Measurements from ENCODE around the gene OPHN1. TPM values are rescaled to one million over a fixed set of nuclear protein-coding genes. Genes with fewer than 3 reads are reported as not detected.
"Not testable (repeated sequence)": the region's sequence is repeated elsewhere in the genome, so short reads cannot be mapped to it uniquely, and the experiment has no call there.

OPHN1 gene
- total RNA-seq, 2 donors from 2014 or later: 2.3 to 4.3 TPM

GRCh38 chrX:68402094-68402493 is 31.2 kb downstream of the OPHN1 start:
- no peak for ATAC-seq
- no peak for TF ChIP-seq POLR2A (IDR thresholded peaks at IDR 0.05)
- no peak overlapping the region for H3K27ac ChIP-seq
- no peaks in the 10 kb centered on the region for H3K9me3 ChIP-seq
- H3K27me3 ChIP-seq: no peaks in the 10 kb centered on the region
- no peak overlapping the region for H3K4me3 ChIP-seq
- no peaks in the 10 kb centered on the region for H3K36me3 ChIP-seq (replicated peaks in 1 of 2; ENCODE audit: insufficient read depth in 1 of 2, low read depth in 2 of 2)
- intact Hi-C loops (cut with DNase I): no loop called here
- H3K4me1 ChIP-seq: no peaks in the 10 kb centered on the region
- DNase-seq: no peak
- 94 to 95% methylated on average over 2 of the region's 2 CpGs for WGBS, 2 donors

DNA sequence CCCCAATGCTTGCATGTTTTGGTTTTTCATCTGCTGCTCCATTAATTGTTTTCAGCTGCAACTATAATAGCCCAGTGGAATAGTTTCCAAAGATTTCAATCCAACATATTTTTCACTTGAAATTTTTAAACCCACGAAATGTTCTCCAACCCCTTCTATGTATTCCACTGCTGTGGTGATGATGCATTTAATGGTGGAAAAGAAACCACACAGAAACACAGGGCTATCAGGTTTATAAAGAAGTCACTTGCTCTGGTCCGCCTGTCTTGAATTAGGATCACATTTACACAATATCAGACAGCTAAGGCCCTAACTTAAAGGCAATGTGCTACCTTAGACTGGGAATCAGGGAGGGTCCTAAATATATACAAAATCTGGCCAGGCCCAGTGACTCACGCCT is 35.0 kb downstream of the OPHN1 start:
- ATAC-seq (no peak), DNase-seq (no peak)
- Histone ChIP-seq H3K4me3 (no peak overlapping the region), H3K27me3 (no peaks in the 10 kb centered on the region), H3K36me3 (replicated peaks in 1 of 2; ENCODE audit: insufficient read depth in 1 of 2, low read depth in 2 of 2) (no peaks in the 10 kb centered on the region), H3K4me1 (no peaks in the 10 kb centered on the region), H3K9me3 (no peaks in the 10 kb centered on the region), H3K27ac (no peak overlapping the region)
- TF ChIP-seq, protein P1, sequence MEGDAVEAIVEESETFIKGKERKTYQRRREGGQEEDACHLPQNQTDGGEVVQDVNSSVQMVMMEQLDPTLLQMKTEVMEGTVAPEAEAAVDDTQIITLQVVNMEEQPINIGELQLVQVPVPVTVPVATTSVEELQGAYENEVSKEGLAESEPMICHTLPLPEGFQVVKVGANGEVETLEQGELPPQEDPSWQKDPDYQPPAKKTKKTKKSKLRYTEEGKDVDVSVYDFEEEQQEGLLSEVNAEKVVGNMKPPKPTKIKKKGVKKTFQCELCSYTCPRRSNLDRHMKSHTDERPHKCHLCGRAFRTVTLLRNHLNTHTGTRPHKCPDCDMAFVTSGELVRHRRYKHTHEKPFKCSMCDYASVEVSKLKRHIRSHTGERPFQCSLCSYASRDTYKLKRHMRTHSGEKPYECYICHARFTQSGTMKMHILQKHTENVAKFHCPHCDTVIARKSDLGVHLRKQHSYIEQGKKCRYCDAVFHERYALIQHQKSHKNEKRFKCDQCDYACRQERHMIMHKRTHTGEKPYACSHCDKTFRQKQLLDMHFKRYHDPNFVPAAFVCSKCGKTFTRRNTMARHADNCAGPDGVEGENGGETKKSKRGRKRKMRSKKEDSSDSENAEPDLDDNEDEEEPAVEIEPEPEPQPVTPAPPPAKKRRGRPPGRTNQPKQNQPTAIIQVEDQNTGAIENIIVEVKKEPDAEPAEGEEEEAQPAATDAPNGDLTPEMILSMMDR (IDR thresholded peaks at IDR 0.05): no peak
- TF ChIP-seq POLR2A (IDR thresholded peaks at IDR 0.05): no peak
- 76 to 86% methylated on average over 2 to 3 of the region's 3 CpGs for WGBS, 2 donors
- intact Hi-C loops (cut with DNase I): no loop called here

GRCh38 chrX:68396953-68397352 is 36.3 kb downstream of the OPHN1 start:
- Histone ChIP-seq H3K9me3 (no peaks in the 10 kb centered on the region), H3K4me1 (no peaks in the 10 kb centered on the region), H3K36me3 (replicated peaks in 1 of 2; ENCODE audit: insufficient read depth in 1 of 2, low read depth in 2 of 2) (no peaks in the 10 kb centered on the region), H3K27ac (no peak overlapping the region), H3K4me3 (no peak overlapping the region), H3K27me3 (no peaks in the 10 kb centered on the region)
- intact Hi-C loops (cut with DNase I): no loop called here
- no peak for TF ChIP-seq POLR2A (IDR thresholded peaks at IDR 0.05)
- TF ChIP-seq, protein P1 (IDR thresholded peaks at IDR 0.05): no peak
- no peak for ATAC-seq
- 83 to 100% methylated on average over 2 of the region's 2 CpGs for WGBS, 2 donors
- DNase-seq: no peak

DNA sequence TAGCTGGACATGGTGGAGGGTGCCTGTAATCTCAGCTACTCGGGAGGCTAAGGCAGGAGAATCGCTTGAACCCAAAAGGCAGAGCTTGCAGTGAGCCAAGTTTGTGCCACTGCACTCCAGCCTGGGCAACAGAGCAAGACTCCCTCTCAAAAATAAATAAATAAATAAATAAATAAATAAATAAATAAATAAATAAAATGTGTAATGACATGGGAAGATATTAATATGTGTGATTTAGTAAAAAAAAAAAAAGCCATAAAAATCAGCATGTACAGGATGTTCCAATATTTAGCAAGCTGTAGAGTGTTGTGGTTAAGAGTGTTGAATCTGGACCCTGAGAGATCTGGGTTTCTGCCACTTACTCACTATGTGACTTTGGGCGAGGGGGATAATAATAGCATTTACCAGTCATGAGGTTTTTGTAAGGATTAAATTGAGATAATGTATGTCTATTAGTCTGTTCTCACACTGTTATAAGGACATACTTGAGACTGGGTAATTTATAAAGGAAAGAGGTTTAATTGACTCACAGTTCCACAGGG is 43.8 kb downstream of the OPHN1 start:
- H3K4me1 ChIP-seq; H3K36me3 ChIP-seq (replicated peaks in 1 of 2; ENCODE audit: insufficient read depth in 1 of 2, low read depth in 2 of 2); H3K9me3 ChIP-seq; DNase-seq; intact Hi-C loops (cut with DNase I); H3K4me3 ChIP-seq; H3K27ac ChIP-seq; ATAC-seq; H3K27me3 ChIP-seq: not testable (repeated sequence)
- 100% methylated on average over 1 to 3 of the region's 3 CpGs for WGBS, 2 donors

GRCh38 chrX:68387776-68388175 is 45.5 kb downstream of the OPHN1 start:
- H3K4me3 ChIP-seq: no peak overlapping the region
- WGBS, 2 donors: 74 to 92% methylated on average over 3 of the region's 3 CpGs
- no peak for ATAC-seq
- H3K4me1 ChIP-seq: no peaks in the 10 kb centered on the region
- no peak for TF ChIP-seq POLR2A (IDR thresholded peaks at IDR 0.05)
- TF ChIP-seq, protein P1 (IDR thresholded peaks at IDR 0.05): no peak
- no peak for DNase-seq
- H3K27ac ChIP-seq: no peak overlapping the region
- no peaks in the 10 kb centered on the region for H3K36me3 ChIP-seq (replicated peaks in 1 of 2; ENCODE audit: insufficient read depth in 1 of 2, low read depth in 2 of 2)
- no peaks in the 10 kb centered on the region for H3K27me3 ChIP-seq
- intact Hi-C loops (cut with DNase I): no loop called here
- no peaks in the 10 kb centered on the region for H3K9me3 ChIP-seq

- intact Hi-C loops (cut with DNase I): no loop called here
- WGBS, 2 donors: 74 to 85% methylated on average over 5 of the region's 5 CpGs
- H3K36me3 ChIP-seq (replicated peaks in 1 of 2; ENCODE audit: insufficient read depth in 1 of 2, low read depth in 2 of 2): no peaks in the 10 kb centered on the region
- no peak overlapping the region for H3K27ac ChIP-seq
- ATAC-seq (no peak), DNase-seq (no peak)
- H3K9me3 ChIP-seq: no peaks in the 10 kb centered on the region
- no peaks in the 10 kb centered on the region for H3K4me1 ChIP-seq
- H3K27me3 ChIP-seq: no peaks in the 10 kb centered on the region
- TF ChIP-seq, protein P1 (IDR thresholded peaks at IDR 0.05): no peak
- TF ChIP-seq POLR2A (IDR thresholded peaks at IDR 0.05): no peak
- H3K4me3 ChIP-seq: no peak overlapping the region
Observed at GRCh38 chrX:68383540-68383939, 49.8 kb downstream of the OPHN1 start.

DNA sequence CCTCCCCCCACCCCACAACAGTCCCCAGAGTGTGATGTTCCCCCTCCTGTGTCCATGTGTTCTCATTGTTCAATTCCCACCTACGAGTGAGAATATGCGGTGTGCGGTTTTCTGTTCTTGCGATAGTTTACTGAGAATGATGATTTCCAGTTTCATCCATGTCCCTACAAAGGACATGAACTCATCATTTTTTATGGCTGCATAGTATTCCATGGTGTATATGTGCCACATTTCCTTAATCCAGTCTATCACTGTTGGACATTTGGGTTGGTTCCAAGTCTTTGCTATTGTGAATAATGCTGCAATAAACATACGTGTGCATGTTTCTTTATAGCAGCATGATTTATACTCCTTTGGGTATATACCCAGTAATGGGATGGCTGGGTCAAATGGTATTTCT is 55.7 kb downstream of the OPHN1 start:
- H3K4me3 ChIP-seq; H3K27ac ChIP-seq; DNase-seq; ATAC-seq; intact Hi-C loops (cut with DNase I); H3K27me3 ChIP-seq; H3K36me3 ChIP-seq (replicated peaks in 1 of 2; ENCODE audit: insufficient read depth in 1 of 2, low read depth in 2 of 2); H3K4me1 ChIP-seq; H3K9me3 ChIP-seq: not testable (repeated sequence)
- 96 to 100% methylated on average over 4 of the region's 5 CpGs for WGBS, 2 donors
